ENCODE measurements around the gene FEM1B. TPM values are rescaled to one million over a fixed set of nuclear protein-coding genes. Genes with fewer than 3 reads are reported as not detected.

Gene FEM1B
- total RNA-seq, 1 donor from 2014 or later = 54.2 TPM

DNA sequence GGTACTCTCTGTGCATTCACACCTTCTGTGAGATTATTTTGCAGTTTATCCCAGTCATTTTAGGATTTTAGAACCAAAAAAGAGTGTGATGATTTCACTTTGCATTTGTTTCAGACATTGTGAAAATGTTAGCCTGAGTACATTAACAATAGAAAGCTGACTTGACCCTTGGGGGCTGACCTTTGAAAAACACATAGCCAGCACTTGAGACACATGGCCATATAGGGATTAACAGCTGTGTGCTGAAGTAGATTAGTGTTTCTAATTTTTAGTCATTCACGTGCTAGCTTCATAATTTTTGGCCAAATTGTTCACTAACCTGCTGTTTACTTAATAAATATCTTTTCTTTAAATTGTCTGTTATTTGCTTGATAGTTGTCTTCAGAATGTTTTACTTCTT lies 3.5 kb downstream of the FEM1B start:
- TF ChIP-seq, protein P1, sequence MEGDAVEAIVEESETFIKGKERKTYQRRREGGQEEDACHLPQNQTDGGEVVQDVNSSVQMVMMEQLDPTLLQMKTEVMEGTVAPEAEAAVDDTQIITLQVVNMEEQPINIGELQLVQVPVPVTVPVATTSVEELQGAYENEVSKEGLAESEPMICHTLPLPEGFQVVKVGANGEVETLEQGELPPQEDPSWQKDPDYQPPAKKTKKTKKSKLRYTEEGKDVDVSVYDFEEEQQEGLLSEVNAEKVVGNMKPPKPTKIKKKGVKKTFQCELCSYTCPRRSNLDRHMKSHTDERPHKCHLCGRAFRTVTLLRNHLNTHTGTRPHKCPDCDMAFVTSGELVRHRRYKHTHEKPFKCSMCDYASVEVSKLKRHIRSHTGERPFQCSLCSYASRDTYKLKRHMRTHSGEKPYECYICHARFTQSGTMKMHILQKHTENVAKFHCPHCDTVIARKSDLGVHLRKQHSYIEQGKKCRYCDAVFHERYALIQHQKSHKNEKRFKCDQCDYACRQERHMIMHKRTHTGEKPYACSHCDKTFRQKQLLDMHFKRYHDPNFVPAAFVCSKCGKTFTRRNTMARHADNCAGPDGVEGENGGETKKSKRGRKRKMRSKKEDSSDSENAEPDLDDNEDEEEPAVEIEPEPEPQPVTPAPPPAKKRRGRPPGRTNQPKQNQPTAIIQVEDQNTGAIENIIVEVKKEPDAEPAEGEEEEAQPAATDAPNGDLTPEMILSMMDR (conservative IDR thresholded peaks at IDR 0.05) = no peak

DNA sequence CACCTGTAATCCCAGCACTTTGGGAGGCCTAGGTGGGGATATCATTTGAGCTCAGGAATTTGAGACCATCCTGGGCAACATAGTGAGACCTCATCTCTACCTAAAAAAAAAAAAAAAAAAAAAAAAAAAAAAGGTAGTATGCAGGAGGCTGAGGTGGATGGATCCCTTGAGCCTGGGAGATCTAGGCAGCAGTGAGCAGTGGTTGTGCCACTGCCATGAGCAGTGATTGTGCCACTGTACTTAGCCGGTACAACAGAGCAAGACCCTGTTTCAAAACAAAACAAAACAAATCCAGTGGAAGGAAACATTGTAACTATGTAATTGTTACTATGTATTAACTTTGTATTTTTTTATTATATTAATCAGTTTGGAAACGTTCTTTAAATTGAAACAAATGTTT lies 5.9 kb downstream of the FEM1B start:
- DNase-seq (ENCODE audit: extremely low spot score, unreplicated experiment) = no peak
- Mint-ChIP-seq H3K27ac (no peak overlapping the region), H3K4me3 (no peak overlapping the region), H3K9me3 (no peaks in the 10 kb centered on the region), H3K4me1 (ENCODE audit: unreplicated experiment) (peaks cover 35% of the 10 kb centered on the region), H3K27me3 (no peaks in the 10 kb centered on the region), H3K36me3 (peaks cover 38% of the 10 kb centered on the region)
- TF ChIP-seq, protein P1 (conservative IDR thresholded peaks at IDR 0.05) = no peak

More for the DNA sequence above, 3.5 kb downstream of the FEM1B start:
- Mint-ChIP-seq H3K4me1 (ENCODE audit: unreplicated experiment) (peaks cover 37% of the 10 kb centered on the region), H3K27me3 (no peaks in the 10 kb centered on the region), H3K9me3 (no peaks in the 10 kb centered on the region), H3K27ac (no peak overlapping the region), H3K36me3 (peaks cover 23% of the 10 kb centered on the region), H3K4me3 (peak overlapping the region; percentile 100)
- no peak for DNase-seq (ENCODE audit: extremely low spot score, unreplicated experiment)

DNA sequence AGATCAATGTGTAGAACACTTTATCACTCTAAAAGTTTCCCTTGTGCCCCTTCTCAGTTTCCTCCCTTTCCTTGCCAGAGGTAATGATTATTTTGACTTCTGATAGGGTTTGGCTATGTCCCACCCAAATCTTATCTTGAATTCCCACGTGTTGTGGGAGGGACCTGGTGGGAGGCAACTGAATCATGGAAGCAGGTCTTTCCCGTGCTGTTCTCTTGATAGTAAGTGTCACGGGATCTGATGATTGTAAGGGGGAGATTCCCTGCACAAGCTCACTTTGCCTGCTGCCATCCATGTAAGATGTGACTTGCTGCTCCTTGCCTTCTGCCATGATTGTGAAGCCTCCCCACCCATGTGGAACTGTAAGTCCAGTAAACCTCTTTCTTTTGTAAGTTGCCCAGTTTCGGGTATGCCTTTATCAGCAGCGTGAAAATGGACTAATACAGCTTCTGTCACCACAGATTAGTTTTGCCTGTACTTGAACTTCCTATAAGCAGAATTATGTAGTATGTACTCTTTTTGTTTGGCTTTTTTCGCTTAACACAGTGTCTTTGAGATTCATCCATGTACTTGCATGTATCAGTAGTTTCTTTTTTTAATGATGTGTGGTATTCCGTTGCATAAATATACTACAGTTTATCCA lies 7.2 kb downstream of the FEM1B start:
- Mint-ChIP-seq H3K27me3 (no peaks in the 10 kb centered on the region), H3K36me3 (peaks cover 45% of the 10 kb centered on the region), H3K4me3 (no peak overlapping the region), H3K27ac (no peak overlapping the region), H3K4me1 (ENCODE audit: unreplicated experiment) (peaks cover 34% of the 10 kb centered on the region), H3K9me3 (no peaks in the 10 kb centered on the region)
- TF ChIP-seq, protein P1 (conservative IDR thresholded peaks at IDR 0.05) = no peak
- DNase-seq (ENCODE audit: extremely low spot score, unreplicated experiment) = no peak

DNA sequence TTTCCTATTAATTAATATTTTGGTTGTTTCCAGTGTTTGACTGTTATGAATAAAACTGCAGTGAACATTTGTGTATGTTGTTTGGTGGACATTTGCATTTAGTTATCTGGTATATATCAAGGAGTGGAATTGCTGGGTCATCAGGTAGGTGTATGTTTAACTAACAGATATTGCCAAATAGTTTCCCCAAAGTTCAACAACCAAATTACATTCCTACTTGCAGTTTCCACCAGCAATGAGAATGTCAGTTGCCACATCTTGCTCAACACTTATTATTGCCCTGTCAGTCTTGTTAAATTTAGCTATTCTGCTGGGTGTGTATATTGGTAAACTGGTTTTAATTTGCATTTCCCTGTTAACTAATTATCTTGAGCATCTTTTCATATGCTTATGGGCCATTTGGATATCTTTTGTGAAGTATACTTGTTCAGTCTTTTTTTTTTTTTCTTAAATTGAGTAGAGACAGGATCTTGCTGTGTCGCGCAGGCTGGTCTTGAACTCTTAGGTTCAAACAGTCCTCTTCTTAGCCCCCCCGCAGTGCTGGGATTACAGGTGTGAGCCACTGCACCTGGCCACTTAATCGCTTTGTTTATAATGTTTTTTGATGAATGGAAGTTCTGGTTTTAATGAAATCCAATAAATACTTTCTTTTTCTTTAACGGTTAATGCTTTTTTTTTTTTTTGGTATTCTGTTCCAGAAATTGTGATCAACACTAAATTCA lies 7.9 kb downstream of the FEM1B start:
- no peak for DNase-seq (ENCODE audit: extremely low spot score, unreplicated experiment)
- H3K9me3 Mint-ChIP-seq = no peaks in the 10 kb centered on the region
- H3K36me3 Mint-ChIP-seq = peaks cover 45% of the 10 kb centered on the region
- no peaks in the 10 kb centered on the region for H3K27me3 Mint-ChIP-seq
- H3K27ac Mint-ChIP-seq = peak overlapping the region; percentile 26
- H3K4me1 Mint-ChIP-seq (ENCODE audit: unreplicated experiment) = peaks cover 27% of the 10 kb centered on the region
- TF ChIP-seq, protein P1 (conservative IDR thresholded peaks at IDR 0.05) = no peak
- H3K4me3 Mint-ChIP-seq = no peak overlapping the region

DNA sequence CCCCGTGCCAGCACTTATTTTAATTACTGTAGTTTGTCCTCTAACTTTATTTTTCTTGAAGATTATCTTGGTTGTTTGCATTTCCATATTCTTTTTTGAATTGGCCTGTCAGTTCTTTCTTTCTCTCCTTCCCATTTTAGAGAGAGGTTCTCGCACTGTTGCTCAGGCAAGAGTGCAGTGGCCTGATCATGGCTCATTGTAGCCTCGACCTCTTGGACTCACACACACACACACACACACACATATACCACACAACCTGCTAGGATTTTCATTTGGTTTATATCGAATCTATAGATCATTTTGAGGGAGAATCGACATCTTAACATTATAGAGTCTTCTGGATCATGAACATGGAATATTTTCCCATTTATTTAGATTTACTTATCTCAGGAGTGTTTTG lies 8.7 kb downstream of the FEM1B start:
- no peak for DNase-seq (ENCODE audit: extremely low spot score, unreplicated experiment)
- Mint-ChIP-seq H3K4me1 (ENCODE audit: unreplicated experiment) (peaks cover 19% of the 10 kb centered on the region), H3K9me3 (no peaks in the 10 kb centered on the region), H3K27ac (no peak overlapping the region), H3K36me3 (peaks cover 48% of the 10 kb centered on the region), H3K4me3 (no peak overlapping the region), H3K27me3 (no peaks in the 10 kb centered on the region)
- TF ChIP-seq, protein P1 (conservative IDR thresholded peaks at IDR 0.05) = no peak
